K562 (cell line): ENCODE results near the gene NUP214. TPM values are rescaled to one million over a fixed set of nuclear protein-coding genes. Genes with fewer than 3 reads are reported as not detected.

ENCODE experiments used
- ATAC-seq: fragments of 200-7000 bp; cut with Tn5 transposase; 3 replicates; pipeline ENCODE4 v1.9.1; 2020; ENCODE audit warnings: moderate library complexity
- Bru-seq: library from RNA; stranded (reverse); fragments of 400-500 nt; gene quantifications from one replicate; lab custom pipeline; 2021; lab: Mats Ljungman, UMichigan
- BruChase-seq, 2 experiments: library from RNA; stranded (reverse); fragments of 400-500 nt; gene quantifications; one replicate each; lab custom pipeline; 2021; lab: Mats Ljungman, UMichigan
- BruUV-seq: library from RNA; stranded (reverse); fragments of 400-500 nt; replicated peaks from 2 replicates; lab custom pipeline; 2021; lab: Mats Ljungman, UMichigan
- CTCF ChIA-PET: fragments of 300-600 bp; formaldehyde crosslinking; extraction: SDS; loops from one replicate; lab custom pipeline; 2021; ENCODE audit warnings: low intra/inter-chr PET ratio; lab: Yijun Ruan, JAX
- POLR2A ChIA-PET: fragments of 300-600, 350-650 bp; sonication (Branson Sonifier 250); formaldehyde crosslinking; extraction: SDS; loops from one replicate; lab custom pipeline; 2021; ENCODE audit warnings: antibody characterized with exemption, inconsistent platforms; lab: Yijun Ruan, JAX
- DNase-seq, 4 experiments: peaks; one replicate each; pipeline versions ENCODE4 v3.0.0 to v3.0.0-alpha.2; 2011 to 2018; ENCODE audit warnings: low spot score in 3 of 4, mixed read lengths in 3 of 4; ENCODE audit errors: extremely low read depth in 1 of 4
- FAIRE-seq: peaks from 2 replicates; lab custom pipeline; 2011; peaks lifted over from hg19 to GRCh38; lab: Jason Lieb, UNC
- H2AFZ ChIP-seq: 2 replicates; pipeline ENCODE4 v1.6.0; 2011; ENCODE audit warnings: low read depth, low read length, control low read depth, inconsistent platforms
- H3K27ac ChIP-seq: fragments of 200-600 bp; 3 replicates; pipeline ENCODE4 v1.8.0; 2011; ENCODE audit warnings: low read depth, mild to moderate bottlenecking, control low read depth, inconsistent platforms, low read length, moderate library complexity, mixed read lengths; ENCODE audit errors: extremely low read depth
- H3K27me3 ChIP-seq, 2 experiments: fragments of 300-600 bp in 1 of 2; 2 replicates in 1 of 2; 3 replicates in 1 of 2; pipeline versions ENCODE4 v1.6.0 to v1.8.0; 2011; ENCODE audit warnings: inconsistent platforms in 2 of 2, low read length in 2 of 2, mild to moderate bottlenecking in 1 of 2, mixed read lengths in 1 of 2, moderate library complexity in 1 of 2; ENCODE audit not compliant: control insufficient read depth in 2 of 2, insufficient read depth in 2 of 2
- H3K36me3 ChIP-seq: fragments of 300-600 bp; 3 replicates; pipeline ENCODE4 v1.8.0; 2011; ENCODE audit warnings: mild to moderate bottlenecking, low read length, inconsistent platforms; ENCODE audit not compliant: control insufficient read depth, insufficient read depth
- H3K4me1 ChIP-seq, 2 experiments: fragments of 200-600 bp in 1 of 2; replicated peaks in 1 of 2; 2 replicates in 1 of 2; 3 replicates in 1 of 2; pipeline versions ENCODE4 v1.5.1 to v1.8.0; 2011; ENCODE audit warnings: inconsistent platforms in 2 of 2, low read length in 2 of 2, mild to moderate bottlenecking in 1 of 2, mixed read lengths in 1 of 2, moderate library complexity in 1 of 2; ENCODE audit not compliant: control insufficient read depth in 2 of 2, insufficient read depth in 2 of 2
- H3K4me2 ChIP-seq: 2 replicates; pipeline ENCODE4 v1.6.1; 2011; ENCODE audit warnings: low read length, control low read depth, inconsistent platforms, mixed read lengths; ENCODE audit not compliant: insufficient read depth
- H3K4me3 ChIP-seq: fragments of 200-600 bp; sonication (generic), shearing (Covaris generic); 2 replicates; pipeline ENCODE4 v1.5.1; 2016; ENCODE audit warnings: control low read depth, inconsistent platforms
- H3K79me2 ChIP-seq: fragments of 200-600 bp; 3 replicates; pipeline ENCODE4 v1.8.0; 2011; ENCODE audit warnings: low read length, inconsistent platforms; ENCODE audit not compliant: control insufficient read depth, insufficient read depth
- H3K9ac ChIP-seq, 2 experiments: 2 replicates each; pipeline versions ENCODE4 v1.6.0 to v1.6.1; 2011; ENCODE audit warnings: low read depth in 2 of 2, low read length in 2 of 2, control low read depth in 1 of 2, inconsistent platforms in 1 of 2, mild to moderate bottlenecking in 1 of 2, mixed read lengths in 1 of 2; ENCODE audit not compliant: insufficient read depth in 1 of 2
- H3K9me1 ChIP-seq: one replicate; pipeline ENCODE4 v1.6.0; 2011; ENCODE audit warnings: inconsistent platforms, mild to moderate bottlenecking, low read length, moderate library complexity; ENCODE audit not compliant: control insufficient read depth, insufficient read depth
- H3K9me3 ChIP-seq: replicated peaks from 2 replicates; pipeline ENCODE4 v1.5.1; 2011; ENCODE audit warnings: low read depth, low read length, inconsistent platforms; ENCODE audit not compliant: control insufficient read depth, insufficient read depth
- H4K20me1 ChIP-seq: replicated peaks from 2 replicates; pipeline ENCODE4 v1.6.1; 2011; ENCODE audit warnings: low read length, inconsistent platforms, mixed read lengths; ENCODE audit not compliant: control insufficient read depth, insufficient read depth
- ATF3 ChIP-seq, 2 experiments: fragments of 450-650 bp in 1 of 2; sonication (generic) in 1 of 2; formaldehyde crosslinking in 1 of 2; IDR thresholded peaks in 1 of 2; conservative IDR thresholded peaks in 1 of 2; 2 replicates each; pipeline versions ENCODE4 v1.6.1 to v1.8.1; 2016 to 2023; ENCODE audit warnings: mild to moderate bottlenecking in 2 of 2, moderate library complexity in 2 of 2, inconsistent platforms in 1 of 2, missing genetic modification reagents in 1 of 2
- ELK1 ChIP-seq: sonication (generic); formaldehyde crosslinking; IDR thresholded peaks from 2 replicates; pipeline ENCODE4 v1.8.1; 2022; ENCODE audit warnings: missing genetic modification reagents
- MLX ChIP-seq, 2 experiments: fragments of 450-650 bp in 1 of 2; sonication (generic) in 1 of 2; formaldehyde crosslinking; conservative IDR thresholded peaks; 2 replicates each; pipeline versions ENCODE4 v1.4.0 to v1.8.1; 2020 to 2022; ENCODE audit warnings: mild to moderate bottlenecking in 1 of 2, missing genetic modification reagents in 1 of 2
- STAT6 ChIP-seq: sonication (generic); formaldehyde crosslinking; IDR thresholded peaks from 2 replicates; pipeline ENCODE4 v1.8.1; 2023; ENCODE audit warnings: mild to moderate bottlenecking, missing genetic modification reagents
- ZBTB1 ChIP-seq: sonication (generic); formaldehyde crosslinking; IDR thresholded peaks from 2 replicates; pipeline ENCODE4 v1.8.1; 2023; ENCODE audit warnings: missing genetic modification reagents, low read depth, mild to moderate bottlenecking, borderline replicate concordance
- ZNF133 ChIP-seq: fragments of 250-450 bp; sonication (Bioruptor Pico); IDR thresholded peaks from 2 replicates; pipeline ENCODE4 v1.4.0; 2020; ENCODE audit warnings: mild to moderate bottlenecking
- WGBS: fragments of 100-300 bp; shearing (Covaris generic); methylation state at CpG from one replicate; pipeline ENCODE4 v1.1.6; 2016; ENCODE audit warnings: low coverage, mixed read lengths; ENCODE audit not compliant: insufficient coverage; ENCODE audit errors: missing lambda C conversion rate; 5-methylcytosine and 5-hydroxymethylcytosine counted together
- in situ Hi-C: fragments of 300-500 bp; cut with MboI; formaldehyde crosslinking; loops from 4 replicates; pipeline ENCODE4 v1.15.0; 2018; ENCODE audit warnings: inconsistent platforms, mixed read lengths
- intact Hi-C: fragments of 100-400 bp; cut with micrococcal nuclease; formaldehyde crosslinking; loops from 2 replicates; pipeline ENCODE4 v1.14.2; 2022
- long read RNA-seq, 3 experiments: library from polyadenylated mRNA in 2 of 3; library from RNA in 1 of 3; unstranded in 2 of 3; stranded (forward) in 1 of 3; transcript quantifications; one replicate each; pipeline ENCODE4 v2.0.0, GENCODE V29; 2019 to 2022
- polyA minus RNA-seq, 3 experiments: library from RNA; depleted of rRNA, polyadenylated mRNA; stranded (reverse); fragments of >200 nt; gene quantifications; 2 replicates each; pipeline ENCODE4 v1.2.3, GENCODE V29; 2011
- polyA plus RNA-seq, 8 experiments: library from polyadenylated mRNA; depleted of rRNA in 4 of 8; stranded (reverse) in 5 of 8; unstranded in 3 of 8; fragments of >200 nt; fragmentation: Nextera tagmentation in 2 of 8; fragmentation: Illumina TruSeq in 1 of 8; extraction: Ambion mirVana in 2 of 8; extraction: Trizol in 1 of 8; gene quantifications; 2 replicates each; pipeline versions ENCODE4 v1.2.1 to v1.2.3, GENCODE V29; 2011 to 2014; ENCODE audit warnings: inconsistent platforms in 1 of 8, missing spikeins in 1 of 8
- total RNA-seq, 7 experiments: library from RNA; depleted of rRNA in 6 of 7; stranded (reverse); fragments of >200 nt in 6 of 7; fragmentation: Illumina TruSeq in 2 of 7; extraction: Trizol in 2 of 7; gene quantifications; 2 replicates each; pipeline versions ENCODE4 v1.2.1 to v1.2.3, GENCODE V29; 2011 to 2021; ENCODE audit warnings: low replicate concordance in 1 of 7

The NUP214 gene
- total RNA-seq (2011; cell fraction: chromatin; rRNA removed; ENCODE audit: low replicate concordance): 1,024 and 1,416 TPM in 2 replicates
- total RNA-seq (2011; cell fraction: nucleolus; rRNA removed): 573 and 642 TPM in 2 replicates
- 885 and 1,103 TPM in 2 replicates for total RNA-seq (2011; cell fraction: nucleoplasm; rRNA removed)
- total RNA-seq (2014; rRNA removed): 62.4 and 102 TPM in 2 replicates
- 123 and 134 TPM in 2 replicates for total RNA-seq (2014; rRNA removed; fragmentation: Illumina TruSeq; extraction: Trizol)
- 133 and 136 TPM in 2 replicates for total RNA-seq (2015; rRNA removed; fragmentation: Illumina TruSeq; extraction: Trizol)
- 332 and 336 TPM in 2 replicates for total RNA-seq (2021)
- polyA plus RNA-seq (2011; rRNA removed): 56.9 and 113 TPM in 2 replicates
- 104 and 108 TPM in 2 replicates for polyA plus RNA-seq (2011; cell fraction: cytosol; rRNA removed)
- polyA plus RNA-seq (2011; cell fraction: nucleus; rRNA removed): 257 and 304 TPM in 2 replicates
- polyA plus RNA-seq (2012): 133 and 153 TPM in 2 replicates
- 207 and 246 TPM in 2 replicates for polyA plus RNA-seq (2014; fragmentation: Illumina TruSeq; extraction: Trizol)
- 10 to 100 TPM; 78.9 to 81.6 TPM for polyA plus RNA-seq (2014; fragmentation: Nextera tagmentation; extraction: Ambion mirVana)
- polyA plus RNA-seq (2014; rRNA removed): 97.1 and 106 TPM in 2 replicates
- 271 and 342 TPM in 2 replicates for polyA minus RNA-seq (2011; rRNA and poly(A)+ RNA removed)
- polyA minus RNA-seq (2011; cell fraction: cytosol; rRNA and poly(A)+ RNA removed): 256 and 329 TPM in 2 replicates
- 324 and 515 TPM in 2 replicates for polyA minus RNA-seq (2011; cell fraction: nucleus; rRNA and poly(A)+ RNA removed)
- Bru-seq, nascent RNA: percentile 98 among the genes with signal in this experiment
- BruChase-seq, experiment 1, labeled RNA remaining after a 2-hour chase: percentile 99 among the genes with signal in this experiment
- BruChase-seq, experiment 2, labeled RNA remaining after a 6-hour chase: percentile 99 among the genes with signal in this experiment
- long read RNA-seq, experiment 1, partial matches to known transcripts: 571 of 651 reads
- long read RNA-seq, experiment 1, other reads (novel, unspliced or antisense): 80 of 651 reads
- long read RNA-seq, experiment 2, full-length matches to known transcripts: 5 of 171 reads
- long read RNA-seq, experiment 2, partial matches to known transcripts: 96 of 171 reads
- long read RNA-seq, experiment 2, other reads (novel, unspliced or antisense): 70 of 171 reads
- long read RNA-seq, experiment 3, partial matches to known transcripts: 36 of 48 reads
- long read RNA-seq, experiment 3, other reads (novel, unspliced or antisense): 12 of 48 reads

- Histone ChIP-seq H3K9me3 (no peaks in the 10 kb centered on the region), H3K4me2 (peak within 1 kb of the TSS; percentile 94), H3K4me1 (peaks cover 13 to 23% of the 10 kb centered on the region in 2 experiments), H3K36me3 (peaks cover 46% of the 10 kb centered on the region), H3K27ac (peak within 1 kb of the TSS; percentile 76), H2AFZ (peak within 1 kb of the TSS; percentile 86), H3K27me3 (peaks cover 13% of the 10 kb centered on the region in 2 experiments; a peak in 4 of 5 replicates), H4K20me1 (peaks cover 8% of the 10 kb centered on the region), H3K9ac (peak within 1 kb of the TSS; percentile 83 to 92), H3K79me2 (peaks cover 47% of the 10 kb centered on the region), H3K9me1 (peaks cover 5% of the 10 kb centered on the region), H3K4me3 (peak within 1 kb of the TSS; percentile 48)
- ChIA-PET POLR2A (interaction anchor here (0.6 to 75.1 kb wide), 48 partner anchors 8 to 642 kb away, joined by 3 to 3336 read pairs (median 4); partner anchors contain the start of genes AIF1L and FAM78A), CTCF (no interaction called here)
- FAIRE-seq: peak; percentile 94
- no TSS peak for BruUV-seq
- intact Hi-C loops (loop anchor here (1.0 to 10.0 kb wide), 6 partner anchors 29 to 209 kb away; partner anchors contain the start of gene AIF1L), in situ Hi-C loops (no loop called here)
- ATAC-seq: peak; percentile 98
- under 1% methylated on average over 61 of the region's 61 CpGs for WGBS
- peak in 3 of 4 experiments; percentile 100 for DNase-seq
- no peak for TF ChIP-seq ATF3 (IDR thresholded peaks at IDR 0.05)
- TF ChIP-seq ATF3 (CRISPR knock-in tag; conservative IDR thresholded peaks at IDR 0.05): peak; percentile 97
- no peak for TF ChIP-seq ZNF133 (CRISPR knock-in tag)
- peak; percentile 100 for TF ChIP-seq STAT6 (CRISPR knock-in tag)
- no peak for TF ChIP-seq ZBTB1 (CRISPR knock-in tag)
- peak in 1 of 2 experiments; percentile 83; a peak in 2 of 4 replicates for TF ChIP-seq MLX (CRISPR knock-in tag; conservative IDR thresholded peaks at IDR 0.05)
- TF ChIP-seq ELK1 (CRISPR knock-in tag): no peak
Measured at GRCh38 chr9:131125288-131126058, at the start of gene NUP214. NUP214 (plus strand) TSS chr9:131125586; CDS start chr9:131125705, 119 bp downstream.
